ENCODE results near the gene FABP1.

Gene FABP1

GRCh38 chr2:88171966-88172365 lies 44.1 kb upstream of the FABP1 start:
- no peak overlapping the region for H3K27ac ChIP-seq (replicated peaks; ENCODE audit: low read length)

GRCh38 chr2:88170472-88170892 lies 42.6 kb upstream of the FABP1 start:
- peak; percentile 14 for DNase-seq (ENCODE audit: low spot score)
- H3K4me3 ChIP-seq (ENCODE audit: low read length in 2 of 2), result peak overlapping the region in 1 of 2 donors; percentile 82

More at GRCh38 chr2:88171966-88172365, 44.1 kb upstream of the FABP1 start:
- H3K4ac ChIP-seq (ENCODE audit: low read length), result no peak overlapping the region
- H3K36me3 ChIP-seq (replicated peaks in 1 of 2; ENCODE audit: control insufficient read depth in 2 of 2, insufficient read depth in 2 of 2, low read length in 2 of 2), result peaks cover 0 to 2% of the 10 kb centered on the region in 2 donors
- no peak overlapping the region for H2BK12ac ChIP-seq (ENCODE audit: low read length)
- H3K14ac ChIP-seq (ENCODE audit: low read length), result no peak overlapping the region
- H2AFZ ChIP-seq (ENCODE audit: low read length), result no peak overlapping the region
- no CpG with 5 or more reads among the region's 1 CpG for WGBS, 2 donors (ENCODE audit: extremely low coverage in 2 of 2, insufficient read length in 2 of 2, insufficient replicate concordance in 1 of 2)
- H3K4me3 ChIP-seq (ENCODE audit: low read length in 2 of 2), result no peak overlapping the region
- H3K9ac ChIP-seq (ENCODE audit: low read depth, low read length, poor library complexity), result no peak overlapping the region
- DNase-seq (ENCODE audit: low spot score), result no peak
- no peak overlapping the region for H2BK5ac ChIP-seq (ENCODE audit: low read length)
- H4K8ac ChIP-seq (ENCODE audit: low read depth, low read length), result no peak overlapping the region
- no peak overlapping the region for H3K23ac ChIP-seq (ENCODE audit: low read depth, low read length, poor library complexity)
- H3K4me2 ChIP-seq (ENCODE audit: insufficient read depth, low read length, poor library complexity, severe bottlenecking), result no peak overlapping the region
- peaks cover 0 to 18% (median 0%) of the 10 kb centered on the region in 3 experiments for H3K27me3 ChIP-seq (ENCODE audit: control insufficient read depth in 3 of 3, insufficient read depth in 3 of 3, low read depth in 1 of 3, low read length in 3 of 3)
- H3K9me3 ChIP-seq (replicated peaks in 1 of 2; ENCODE audit: control insufficient read depth in 2 of 2, insufficient read depth in 1 of 2, low read depth in 1 of 2, low read length in 2 of 2), result peaks cover 8% of the 10 kb centered on the region in 2 donors
- H2AK5ac ChIP-seq (ENCODE audit: low read depth, low read length), result no peak overlapping the region
- no peaks in the 10 kb centered on the region for H3K79me1 ChIP-seq (ENCODE audit: low read depth, low read length)
- H3K18ac ChIP-seq (ENCODE audit: low read length), result no peak overlapping the region
- no peak overlapping the region for H2BK15ac ChIP-seq (ENCODE audit: low read length)
- H4K91ac ChIP-seq (ENCODE audit: low read depth, low read length, poor library complexity), result no peak overlapping the region
- H3K4me1 ChIP-seq (ENCODE audit: control insufficient read depth in 2 of 2, insufficient read depth in 1 of 2, low read depth in 1 of 2, low read length in 2 of 2), result peaks cover 0 to 2% of the 10 kb centered on the region in 2 donors
- no peak overlapping the region for H2BK120ac ChIP-seq (ENCODE audit: low read depth, low read length)

GRCh38 chr2:88168386-88168785 lies 40.5 kb upstream of the FABP1 start:
- H2BK5ac ChIP-seq (ENCODE audit: low read length), result no peak overlapping the region

More at GRCh38 chr2:88170472-88170892, 42.6 kb upstream of the FABP1 start:
- Histone ChIP-seq H3K79me1 (ENCODE audit: low read depth, low read length) (no peaks in the 10 kb centered on the region), H3K27ac (replicated peaks; ENCODE audit: low read length) (no peak overlapping the region), H2BK12ac (ENCODE audit: low read length) (no peak overlapping the region), H3K27me3 (ENCODE audit: control insufficient read depth in 3 of 3, insufficient read depth in 3 of 3, low read depth in 1 of 3, low read length in 3 of 3) (peaks cover 0 to 19% (median 0%) of the 10 kb centered on the region in 3 experiments), H4K8ac (ENCODE audit: low read depth, low read length) (no peak overlapping the region), H2AFZ (ENCODE audit: low read length) (peak overlapping the region; percentile 64), H3K18ac (ENCODE audit: low read length) (peak overlapping the region; percentile 78), H3K4me2 (ENCODE audit: insufficient read depth, low read length, poor library complexity, severe bottlenecking) (peak overlapping the region; percentile 51), H3K14ac (ENCODE audit: low read length) (no peak overlapping the region), H3K4me1 (ENCODE audit: control insufficient read depth in 2 of 2, insufficient read depth in 1 of 2, low read depth in 1 of 2, low read length in 2 of 2) (peaks cover 0 to 2% of the 10 kb centered on the region in 2 donors), H4K91ac (ENCODE audit: low read depth, low read length, poor library complexity) (no peak overlapping the region), H3K36me3 (replicated peaks in 1 of 2; ENCODE audit: control insufficient read depth in 2 of 2, insufficient read depth in 2 of 2, low read length in 2 of 2) (peaks cover 0 to 2% of the 10 kb centered on the region in 2 donors), H3K4ac (ENCODE audit: low read length) (no peak overlapping the region), H2AK5ac (ENCODE audit: low read depth, low read length) (no peak overlapping the region), H2BK5ac (ENCODE audit: low read length) (no peak overlapping the region), H3K9me3 (replicated peaks in 1 of 2; ENCODE audit: control insufficient read depth in 2 of 2, insufficient read depth in 1 of 2, low read depth in 1 of 2, low read length in 2 of 2) (peaks cover 8% of the 10 kb centered on the region in 2 donors), H2BK15ac (ENCODE audit: low read length) (no peak overlapping the region), H2BK120ac (ENCODE audit: low read depth, low read length) (no peak overlapping the region), H3K23ac (ENCODE audit: low read depth, low read length, poor library complexity) (no peak overlapping the region), H3K9ac (ENCODE audit: low read depth, low read length, poor library complexity) (no peak overlapping the region)
- no CpG with 5 or more reads among the region's 37 CpGs for WGBS, 2 donors (ENCODE audit: extremely low coverage in 2 of 2, insufficient read length in 2 of 2, insufficient replicate concordance in 1 of 2)

GRCh38 chr2:88167740-88168139 lies 39.9 kb upstream of the FABP1 start:
- H3K4me3 ChIP-seq (ENCODE audit: low read length in 2 of 2), result no peak overlapping the region
- H3K27me3 ChIP-seq (ENCODE audit: control insufficient read depth in 3 of 3, insufficient read depth in 3 of 3, low read depth in 1 of 3, low read length in 3 of 3), result peaks cover 0 to 21% (median 0%) of the 10 kb centered on the region in 3 experiments
- H3K4me1 ChIP-seq (ENCODE audit: control insufficient read depth in 2 of 2, insufficient read depth in 1 of 2, low read depth in 1 of 2, low read length in 2 of 2), result peaks cover 0 to 2% of the 10 kb centered on the region in 2 donors
- H3K9me3 ChIP-seq (replicated peaks in 1 of 2; ENCODE audit: control insufficient read depth in 2 of 2, insufficient read depth in 1 of 2, low read depth in 1 of 2, low read length in 2 of 2), result peaks cover 8% of the 10 kb centered on the region in 2 donors
- no peaks in the 10 kb centered on the region for H3K79me1 ChIP-seq (ENCODE audit: low read depth, low read length)
- no peaks in the 10 kb centered on the region for H3K36me3 ChIP-seq (replicated peaks in 1 of 2; ENCODE audit: control insufficient read depth in 2 of 2, insufficient read depth in 2 of 2, low read length in 2 of 2)
- H3K4ac ChIP-seq (ENCODE audit: low read length), result no peak overlapping the region
- H2AFZ ChIP-seq (ENCODE audit: low read length), result no peak overlapping the region
- no peak overlapping the region for H3K23ac ChIP-seq (ENCODE audit: low read depth, low read length, poor library complexity)
- no peak overlapping the region for H3K27ac ChIP-seq (replicated peaks; ENCODE audit: low read length)
- no peak overlapping the region for H4K8ac ChIP-seq (ENCODE audit: low read depth, low read length)
- no peak overlapping the region for H3K9ac ChIP-seq (ENCODE audit: low read depth, low read length, poor library complexity)
- H4K91ac ChIP-seq (ENCODE audit: low read depth, low read length, poor library complexity), result no peak overlapping the region
- no peak overlapping the region for H3K4me2 ChIP-seq (ENCODE audit: insufficient read depth, low read length, poor library complexity, severe bottlenecking)
- H2BK120ac ChIP-seq (ENCODE audit: low read depth, low read length), result no peak overlapping the region
- no peak overlapping the region for H3K18ac ChIP-seq (ENCODE audit: low read length)
- DNase-seq (ENCODE audit: low spot score), result no peak
- no peak overlapping the region for H2BK5ac ChIP-seq (ENCODE audit: low read length)
- no CpG with 5 or more reads among the region's 2 CpGs for WGBS, 2 donors (ENCODE audit: extremely low coverage in 2 of 2, insufficient read length in 2 of 2, insufficient replicate concordance in 1 of 2)
- H3K14ac ChIP-seq (ENCODE audit: low read length), result no peak overlapping the region
- no peak overlapping the region for H2BK15ac ChIP-seq (ENCODE audit: low read length)
- H2AK5ac ChIP-seq (ENCODE audit: low read depth, low read length), result no peak overlapping the region
- H2BK12ac ChIP-seq (ENCODE audit: low read length), result no peak overlapping the region

More at GRCh38 chr2:88168386-88168785, 40.5 kb upstream of the FABP1 start:
- Histone ChIP-seq H3K36me3 (replicated peaks in 1 of 2; ENCODE audit: control insufficient read depth in 2 of 2, insufficient read depth in 2 of 2, low read length in 2 of 2) (no peaks in the 10 kb centered on the region), H2BK120ac (ENCODE audit: low read depth, low read length) (no peak overlapping the region), H4K8ac (ENCODE audit: low read depth, low read length) (no peak overlapping the region), H3K4ac (ENCODE audit: low read length) (no peak overlapping the region), H3K79me1 (ENCODE audit: low read depth, low read length) (no peaks in the 10 kb centered on the region), H2AK5ac (ENCODE audit: low read depth, low read length) (no peak overlapping the region), H3K14ac (ENCODE audit: low read length) (no peak overlapping the region), H3K18ac (ENCODE audit: low read length) (no peak overlapping the region), H3K4me3 (ENCODE audit: low read length in 2 of 2) (no peak overlapping the region), H3K9ac (ENCODE audit: low read depth, low read length, poor library complexity) (no peak overlapping the region), H2BK12ac (ENCODE audit: low read length) (no peak overlapping the region), H4K91ac (ENCODE audit: low read depth, low read length, poor library complexity) (no peak overlapping the region), H3K4me1 (ENCODE audit: control insufficient read depth in 2 of 2, insufficient read depth in 1 of 2, low read depth in 1 of 2, low read length in 2 of 2) (peaks cover 0 to 2% of the 10 kb centered on the region in 2 donors), H3K9me3 (replicated peaks in 1 of 2; ENCODE audit: control insufficient read depth in 2 of 2, insufficient read depth in 1 of 2, low read depth in 1 of 2, low read length in 2 of 2) (peaks cover 8% of the 10 kb centered on the region in 2 donors), H2BK15ac (ENCODE audit: low read length) (no peak overlapping the region), H2AFZ (ENCODE audit: low read length) (no peak overlapping the region), H3K23ac (ENCODE audit: low read depth, low read length, poor library complexity) (no peak overlapping the region), H3K27me3 (ENCODE audit: control insufficient read depth in 3 of 3, insufficient read depth in 3 of 3, low read depth in 1 of 3, low read length in 3 of 3) (peaks cover 0 to 21% (median 0%) of the 10 kb centered on the region in 3 experiments), H3K27ac (replicated peaks; ENCODE audit: low read length) (no peak overlapping the region), H3K4me2 (ENCODE audit: insufficient read depth, low read length, poor library complexity, severe bottlenecking) (no peak overlapping the region)
- WGBS, 2 donors (ENCODE audit: extremely low coverage in 2 of 2, insufficient read length in 2 of 2, insufficient replicate concordance in 1 of 2), result no CpG with 5 or more reads among the region's 7 CpGs
- no peak for DNase-seq (ENCODE audit: low spot score)

Data from neuronal stem cell (in vitro differentiated cells).